Glutamatergic neuron (in vitro differentiated cells): ENCODE data around the gene EML5. TPM values are rescaled to one million over a fixed set of nuclear protein-coding genes. Genes with fewer than 3 reads are reported as not detected.

Source experiments
- DNase-seq: peaks from one replicate; pipeline ENCODE4 v3.0.0; 2022
- H3K27ac Mint-ChIP-seq: one replicate; pipeline ENCODE4 v1.8.0; 2020; ENCODE audit warnings: mild to moderate bottlenecking, mixed read lengths, inconsistent platforms; ENCODE audit not compliant: unreplicated experiment
- H3K27me3 Mint-ChIP-seq: one replicate; pipeline ENCODE4 v1.8.0; 2020; ENCODE audit warnings: mild to moderate bottlenecking, moderate library complexity, mixed read lengths, inconsistent platforms; ENCODE audit not compliant: unreplicated experiment
- H3K36me3 Mint-ChIP-seq: one replicate; pipeline ENCODE4 v1.8.0; 2020; ENCODE audit warnings: mild to moderate bottlenecking, mixed read lengths, inconsistent platforms; ENCODE audit not compliant: unreplicated experiment
- H3K4me1 Mint-ChIP-seq: one replicate; pipeline ENCODE4 v1.8.0; 2020; ENCODE audit warnings: mild to moderate bottlenecking, low read depth, mixed read lengths, inconsistent platforms; ENCODE audit not compliant: unreplicated experiment
- H3K4me3 Mint-ChIP-seq: one replicate; pipeline ENCODE4 v1.8.0; 2020; ENCODE audit warnings: mild to moderate bottlenecking, mixed read lengths, inconsistent platforms; ENCODE audit not compliant: unreplicated experiment
- H3K9me3 Mint-ChIP-seq: one replicate; pipeline ENCODE4 v1.8.0; 2020; ENCODE audit warnings: mild to moderate bottlenecking, moderate library complexity, mixed read lengths, inconsistent platforms; ENCODE audit not compliant: unreplicated experiment
- CTCF ChIP-seq: fragments of 200-600 bp; sonication (generic); IDR thresholded peaks from one replicate; pipeline ENCODE4 v1.5.0; 2021; ENCODE audit not compliant: partially characterized antibody, unreplicated experiment
- total RNA-seq: library from RNA; stranded (reverse); fragmentation: NEBNext Ultra II Directional; extraction: Animal tissue kit (Norgen Biotek cat#: 25700); gene quantifications from one replicate; pipeline ENCODE4 v1.2.1, GENCODE V29; 2021; ENCODE audit not compliant: unreplicated experiment

EML5 gene
- total RNA-seq, 1 donor from 2014 or later: 2.1 TPM

- no peak for TF ChIP-seq CTCF
- Mint-ChIP-seq H3K4me3 (no peak overlapping the region), H3K36me3 (no peaks in the 10 kb centered on the region), H3K9me3 (no peaks in the 10 kb centered on the region), H3K4me1 (no peaks in the 10 kb centered on the region), H3K27ac (no peak overlapping the region), H3K27me3 (no peaks in the 10 kb centered on the region)
- no peak for DNase-seq
Measured at GRCh38 chr14:88631091-88631490, 161.7 kb downstream of the EML5 start.

GRCh38 chr14:88630565-88630964, 162.2 kb downstream of the EML5 start:
- no peak overlapping the region for H3K4me3 Mint-ChIP-seq
- no peaks in the 10 kb centered on the region for H3K9me3 Mint-ChIP-seq
- no peaks in the 10 kb centered on the region for H3K27me3 Mint-ChIP-seq
- no peaks in the 10 kb centered on the region for H3K36me3 Mint-ChIP-seq
- no peaks in the 10 kb centered on the region for H3K4me1 Mint-ChIP-seq
- no peak for TF ChIP-seq CTCF
- H3K27ac Mint-ChIP-seq: no peak overlapping the region
- no peak for DNase-seq

GRCh38 chr14:88628462-88628861, 164.3 kb downstream of the EML5 start:
- H3K4me3 Mint-ChIP-seq: no peak overlapping the region

GRCh38 chr14:88628033-88628432, 164.7 kb downstream of the EML5 start:
- no peak overlapping the region for H3K27ac Mint-ChIP-seq
- DNase-seq: no peak
- H3K9me3 Mint-ChIP-seq: no peaks in the 10 kb centered on the region
- no peaks in the 10 kb centered on the region for H3K27me3 Mint-ChIP-seq
- no peaks in the 10 kb centered on the region for H3K36me3 Mint-ChIP-seq
- no peak overlapping the region for H3K4me3 Mint-ChIP-seq
- no peak for TF ChIP-seq CTCF
- H3K4me1 Mint-ChIP-seq: no peaks in the 10 kb centered on the region

More at GRCh38 chr14:88628462-88628861, 164.3 kb downstream of the EML5 start:
- no peak overlapping the region for H3K27ac Mint-ChIP-seq
- H3K36me3 Mint-ChIP-seq: no peaks in the 10 kb centered on the region
- H3K27me3 Mint-ChIP-seq: no peaks in the 10 kb centered on the region
- H3K4me1 Mint-ChIP-seq: no peaks in the 10 kb centered on the region
- no peaks in the 10 kb centered on the region for H3K9me3 Mint-ChIP-seq
- DNase-seq: no peak
- no peak for TF ChIP-seq CTCF

- no peaks in the 10 kb centered on the region for H3K27me3 Mint-ChIP-seq
- DNase-seq: no peak
- H3K36me3 Mint-ChIP-seq: no peaks in the 10 kb centered on the region
- H3K4me3 Mint-ChIP-seq: no peak overlapping the region
- H3K9me3 Mint-ChIP-seq: no peaks in the 10 kb centered on the region
- H3K27ac Mint-ChIP-seq: no peak overlapping the region
- TF ChIP-seq CTCF: no peak
- no peaks in the 10 kb centered on the region for H3K4me1 Mint-ChIP-seq
Measured at GRCh38 chr14:88625671-88626070, 167.1 kb downstream of the EML5 start.
